Lung microvascular endothelial cell (primary cell): ENCODE data around the gene FOXD1. TPM values are rescaled to one million over a fixed set of nuclear protein-coding genes. Genes with fewer than 3 reads are reported as not detected.
"Not testable (repeated sequence)": the region's sequence is repeated elsewhere in the genome, so short reads cannot be mapped to it uniquely, and the experiment has no call there.

Experiments used
- DNase-seq, 2 donors: peaks; one replicate each; pipeline versions ENCODE4 v3.0.0 to v3.0.0-alpha.2; 2010; ENCODE audit warnings: low read depth in 2 of 2
- total RNA-seq: library from RNA; depleted of rRNA; stranded (reverse); fragments of >200 nt; gene quantifications from 2 replicates; pipeline ENCODE4 v1.2.1, GENCODE V29; 2014

The FOXD1 gene
- total RNA-seq, 1 donor from 2014 or later, result not detected

- peak; percentile 75 to 95 for DNase-seq
Measured at GRCh38 chr5:73464016-73464745, 15.6 kb upstream of the FOXD1 start.

DNA sequence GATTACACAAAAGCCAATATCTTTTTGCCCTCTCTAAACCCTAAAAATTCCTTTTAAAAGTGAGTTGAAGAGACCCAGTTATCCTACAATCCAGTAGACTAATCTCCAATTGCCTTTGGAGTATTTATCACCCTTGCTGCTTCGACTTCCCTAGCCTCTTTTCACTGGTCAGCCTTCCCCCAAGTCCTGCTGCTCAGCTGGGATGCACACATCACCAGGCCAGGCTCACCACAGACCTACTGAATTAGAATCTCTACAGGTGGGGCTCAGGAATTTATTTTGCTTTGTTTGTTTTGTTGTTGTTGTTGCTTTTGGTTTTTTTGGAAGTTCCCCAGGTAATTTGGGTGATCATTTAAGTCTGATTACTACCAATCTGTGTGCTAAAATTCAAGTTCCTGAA, 11.6 kb upstream of the FOXD1 start:
- no peak for DNase-seq

GRCh38 chr5:73459366-73459765, 10.8 kb upstream of the FOXD1 start:
- DNase-seq, result no peak

GRCh38 chr5:73456462-73456861, 7.9 kb upstream of the FOXD1 start:
- not testable (repeated sequence) for DNase-seq

GRCh38 chr5:73454379-73455036, 5.9 kb upstream of the FOXD1 start:
- DNase-seq, result peak; percentile 58 to 73

GRCh38 chr5:73452215-73452614, 3.6 kb upstream of the FOXD1 start:
- no peak for DNase-seq

- peak; percentile 54 to 74 for DNase-seq
Measured at GRCh38 chr5:73451224-73452130, 2.9 kb upstream of the FOXD1 start.

GRCh38 chr5:73450672-73451223, 2.2 kb upstream of the FOXD1 start:
- peak; percentile 11 to 31 for DNase-seq

- DNase-seq, result no peak
Measured at GRCh38 chr5:73450137-73450536, 1.6 kb upstream of the FOXD1 start.

GRCh38 chr5:73447530-73448462, 781 bp downstream of the FOXD1 start:
- DNase-seq, result peak; percentile 49 to 53

DNA sequence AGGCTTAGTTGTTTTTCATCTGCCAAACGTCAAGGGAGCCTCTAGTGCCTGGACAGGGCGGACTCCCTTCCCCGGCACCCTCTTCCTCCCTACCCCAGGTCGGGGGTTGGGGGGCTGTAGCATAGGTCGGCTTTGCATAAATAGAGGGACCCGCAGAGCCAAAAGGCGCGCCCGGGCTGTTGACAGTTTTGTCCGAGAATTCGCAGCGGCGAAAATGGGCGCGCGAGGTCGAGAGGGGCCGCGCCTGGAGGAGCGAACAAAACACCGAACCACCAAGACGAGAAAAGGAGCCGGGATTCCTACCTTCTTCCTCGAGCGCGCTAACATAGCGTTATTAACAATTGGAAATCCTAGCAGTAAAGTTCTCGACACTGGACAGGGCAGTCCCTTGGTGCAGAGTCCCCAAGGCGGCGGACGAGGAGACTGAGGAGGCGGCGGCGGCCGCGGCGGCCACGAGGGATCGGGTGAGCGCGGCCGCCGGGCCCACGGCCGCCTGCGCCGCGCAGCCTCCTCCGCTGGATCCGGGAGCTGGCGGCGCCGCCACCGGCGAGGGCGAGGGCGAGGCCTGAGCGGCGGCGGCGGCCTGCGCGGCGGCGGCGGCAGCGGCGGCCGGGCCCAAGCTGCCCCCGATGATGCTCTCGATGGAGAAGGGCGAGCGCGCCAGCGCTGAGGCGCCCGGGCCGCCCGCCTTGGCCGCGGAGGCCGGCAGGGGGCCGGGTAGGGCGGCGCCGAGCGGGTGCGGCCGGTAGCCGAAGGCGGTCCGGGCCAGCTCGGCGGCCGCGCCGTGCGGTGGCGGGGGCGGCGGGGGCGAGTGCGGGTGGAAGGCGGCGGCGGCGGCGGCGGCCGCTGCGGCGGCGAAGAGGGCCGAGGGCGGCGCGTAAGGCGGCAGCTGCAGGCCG, 1.7 kb downstream of the FOXD1 start:
- DNase-seq, result peak in 1 of 2 donors; percentile 20

- DNase-seq, result no peak
Measured at GRCh38 chr5:73445665-73446630, 2.6 kb downstream of the FOXD1 start.

DNA sequence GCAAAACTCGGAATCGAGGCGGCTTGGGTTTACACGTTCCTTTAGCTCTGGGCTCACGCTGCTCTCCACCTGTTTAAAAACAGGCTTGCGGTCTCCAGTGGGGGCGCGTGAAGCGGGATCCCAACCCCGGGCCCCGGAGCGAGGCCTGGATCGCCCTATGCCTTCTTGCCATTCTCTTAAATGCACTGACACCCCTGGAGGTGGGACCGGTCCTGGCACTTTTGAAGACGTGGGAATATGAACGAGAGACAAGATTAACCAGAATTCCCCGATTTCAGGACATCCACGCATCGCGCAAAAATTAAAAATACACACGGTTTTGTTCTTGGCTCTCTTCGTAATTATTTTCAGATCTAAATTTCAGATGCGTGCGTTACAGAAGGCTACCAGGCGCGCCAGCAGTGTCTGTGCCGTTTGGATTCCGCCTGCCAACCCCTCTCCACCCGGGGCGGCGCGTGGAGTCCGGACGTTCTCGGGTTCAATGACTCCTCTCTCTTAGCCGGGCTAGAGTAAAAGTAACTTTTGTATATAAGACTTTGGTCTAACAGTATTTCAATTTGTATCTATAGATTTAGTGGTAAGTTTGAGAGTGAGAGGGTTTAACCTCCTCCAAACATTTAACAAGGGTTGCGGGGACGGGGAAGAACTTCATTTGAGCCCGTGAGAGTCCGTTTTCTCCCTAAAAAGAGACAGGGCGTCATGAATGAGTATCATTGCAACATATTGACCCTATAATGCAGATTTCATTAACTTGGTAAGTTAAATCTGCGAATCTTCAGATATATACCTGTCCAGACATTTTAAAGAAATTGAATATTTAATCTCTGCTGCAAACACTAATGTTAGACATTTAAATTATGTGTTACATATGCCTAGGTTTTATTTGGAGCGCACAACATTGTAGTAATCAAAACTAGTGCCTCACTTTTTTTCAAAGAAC, 3.8 kb downstream of the FOXD1 start:
- no peak for DNase-seq

- DNase-seq, result no peak
Measured at GRCh38 chr5:73443829-73444498, 4.6 kb downstream of the FOXD1 start.

DNA sequence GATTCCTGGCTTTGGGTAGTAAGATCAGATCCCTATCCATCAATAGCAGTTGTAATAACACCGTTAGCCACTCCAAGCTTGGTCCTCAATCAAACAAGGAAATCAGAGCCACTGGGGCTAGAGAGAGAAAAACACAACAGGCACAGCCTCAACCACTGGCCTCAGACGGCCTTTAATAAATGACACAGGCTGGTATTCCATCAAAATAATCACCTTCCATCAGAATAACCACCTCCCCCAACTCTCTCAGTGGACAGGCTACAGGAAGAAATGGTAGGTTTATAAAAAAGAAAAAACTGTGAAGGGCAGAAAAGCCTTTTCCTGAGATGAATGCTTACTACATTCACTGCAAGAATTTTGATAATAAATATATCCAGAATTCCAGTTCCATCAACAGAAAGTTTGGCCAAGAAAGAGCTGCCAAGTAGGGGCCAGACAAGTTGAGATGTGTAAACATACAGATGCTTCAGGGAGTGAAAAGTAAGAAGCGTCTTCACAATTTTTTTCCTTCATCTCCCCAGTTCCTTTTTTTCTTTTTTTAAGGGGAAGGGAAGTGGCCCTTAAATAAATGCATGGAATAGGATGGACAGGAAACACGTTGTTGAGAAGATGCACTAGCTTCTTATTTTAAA, 5.5 kb downstream of the FOXD1 start:
- DNase-seq, result no peak

GRCh38 chr5:73442231-73442811, 6.3 kb downstream of the FOXD1 start:
- DNase-seq, result no peak
